ENCODE data around the gene NARF. TPM values are rescaled to one million over a fixed set of nuclear protein-coding genes. Genes with fewer than 3 reads are reported as not detected.

The NARF gene
- total and polyA plus RNA-seq, 2 experiments from 2014 or later = 66.1 to 67.1 TPM

- TF ChIP-seq ZNF462 (CRISPR knock-in tag; IDR thresholded peaks at IDR 0.05) (no peak), ETS1 (IDR thresholded peaks at IDR 0.05) (no peak), EZH2phosphoT487 (IDR thresholded peaks at IDR 0.05; ENCODE audit: unreplicated experiment) (no peak), JUNB (IDR thresholded peaks at IDR 0.05; ENCODE audit: unreplicated experiment) (no peak), CREB1 (CRISPR knock-in tag; IDR thresholded peaks at IDR 0.05; ENCODE audit: low read depth) (no peak), EZH2 (IDR thresholded peaks at IDR 0.05; ENCODE audit: low read depth, unreplicated experiment) (no peak), NANOG (IDR thresholded peaks at IDR 0.05; ENCODE audit: borderline replicate concordance) (no peak), ZNF114 (CRISPR knock-in tag; IDR thresholded peaks at IDR 0.05) (no peak), ZNF331 (CRISPR knock-in tag; IDR thresholded peaks at IDR 0.05; ENCODE audit: low read depth) (no peak), STAT1 (IDR thresholded peaks at IDR 0.05; ENCODE audit: unreplicated experiment) (no peak)
Measured at GRCh38 chr17:82524540-82524939, 66.0 kb downstream of the NARF start (continued).

- Histone ChIP-seq H3F3A (replicated peaks; ENCODE audit: low read depth) (peaks cover 6% of the 10 kb centered on the region; the same call in 1 of the 2 replicates), H3K27ac (ENCODE audit: low read depth) (no peak overlapping the region), H2AFZ (no peak overlapping the region), H3K79me2 (replicated peaks; ENCODE audit: insufficient read depth) (peaks cover 100% of the 10 kb centered on the region), H3K4me3 (no peak overlapping the region), H3K4me2 (no peak overlapping the region), H3K4me1 (ENCODE audit: insufficient read depth) (peaks cover 6% of the 10 kb centered on the region), H3K27me3 (ENCODE audit: insufficient read depth) (no peaks in the 10 kb centered on the region), H3K36me3 (ENCODE audit: insufficient read depth) (no peaks in the 10 kb centered on the region), H4K20me1 (replicated peaks; ENCODE audit: insufficient read depth) (peaks cover 79% of the 10 kb centered on the region), H3K9me2 (ENCODE audit: insufficient read depth) (no peaks in the 10 kb centered on the region)
- Mint-ChIP-seq H3K9me3 (no peaks in the 10 kb centered on the region), H3K4me3 (no peak overlapping the region), H3K27ac (no peak overlapping the region), H3K36me3 (ENCODE audit: low read depth) (peaks cover 9% of the 10 kb centered on the region; the same call in 2 of the 3 replicates), H3K27me3 (ENCODE audit: insufficient read depth, low read depth, poor library complexity) (peaks cover 2% of the 10 kb centered on the region), H3K4me1 (peaks cover 30% of the 10 kb centered on the region)
- TF ChIP-seq CREB1 (CRISPR knock-in tag; IDR thresholded peaks at IDR 0.05; ENCODE audit: low read depth) (no peak), POLR2AphosphoS5 (IDR thresholded peaks at IDR 0.05; ENCODE audit: low read depth) (no peak), ETS1 (IDR thresholded peaks at IDR 0.05) (no peak), EZH2 (IDR thresholded peaks at IDR 0.05; ENCODE audit: low read depth, unreplicated experiment) (no peak)
- DNase-seq (ENCODE audit: low spot score) (no peak), ATAC-seq (no peak)
Measured at GRCh38 chr17:82525712-82526111, 67.2 kb downstream of the NARF start.
